ENCODE results near the gene SUSD2.
"Not testable (repeated sequence)": the region's sequence is repeated elsewhere in the genome, so short reads cannot be mapped to it uniquely, and the experiment has no call there.

The SUSD2 gene

DNA sequence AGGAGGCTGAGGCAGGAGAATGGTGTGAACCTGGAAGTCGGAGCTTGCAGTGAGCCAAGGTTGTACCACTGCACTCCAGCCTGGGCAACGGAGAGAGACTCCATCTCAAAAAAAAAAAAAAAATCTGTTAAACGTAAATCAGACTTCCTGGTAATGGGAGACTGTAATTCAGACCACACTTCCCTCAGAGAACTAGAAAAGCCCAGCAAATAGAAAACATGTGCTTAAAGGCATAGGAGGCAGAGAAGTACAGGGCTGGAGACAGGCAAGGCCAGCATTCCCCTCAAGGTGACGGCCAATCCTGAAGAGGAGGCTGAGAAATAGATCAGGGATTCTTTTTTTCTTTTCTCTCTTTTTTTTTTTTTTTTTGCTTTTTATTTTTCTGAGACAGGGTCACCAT lies 55.4 kb downstream of the SUSD2 start:
- H3K4me3 ChIP-seq (replicated peaks in 1 of 2; ENCODE audit: low read depth in 2 of 2, low read length in 2 of 2), result no peak overlapping the region
- TF ChIP-seq, protein P1, sequence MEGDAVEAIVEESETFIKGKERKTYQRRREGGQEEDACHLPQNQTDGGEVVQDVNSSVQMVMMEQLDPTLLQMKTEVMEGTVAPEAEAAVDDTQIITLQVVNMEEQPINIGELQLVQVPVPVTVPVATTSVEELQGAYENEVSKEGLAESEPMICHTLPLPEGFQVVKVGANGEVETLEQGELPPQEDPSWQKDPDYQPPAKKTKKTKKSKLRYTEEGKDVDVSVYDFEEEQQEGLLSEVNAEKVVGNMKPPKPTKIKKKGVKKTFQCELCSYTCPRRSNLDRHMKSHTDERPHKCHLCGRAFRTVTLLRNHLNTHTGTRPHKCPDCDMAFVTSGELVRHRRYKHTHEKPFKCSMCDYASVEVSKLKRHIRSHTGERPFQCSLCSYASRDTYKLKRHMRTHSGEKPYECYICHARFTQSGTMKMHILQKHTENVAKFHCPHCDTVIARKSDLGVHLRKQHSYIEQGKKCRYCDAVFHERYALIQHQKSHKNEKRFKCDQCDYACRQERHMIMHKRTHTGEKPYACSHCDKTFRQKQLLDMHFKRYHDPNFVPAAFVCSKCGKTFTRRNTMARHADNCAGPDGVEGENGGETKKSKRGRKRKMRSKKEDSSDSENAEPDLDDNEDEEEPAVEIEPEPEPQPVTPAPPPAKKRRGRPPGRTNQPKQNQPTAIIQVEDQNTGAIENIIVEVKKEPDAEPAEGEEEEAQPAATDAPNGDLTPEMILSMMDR (IDR thresholded peaks at IDR 0.05; ENCODE audit: low read depth, low read length), result no peak
- DNase-seq (ENCODE audit: low read depth in 2 of 2), result no peak

DNA sequence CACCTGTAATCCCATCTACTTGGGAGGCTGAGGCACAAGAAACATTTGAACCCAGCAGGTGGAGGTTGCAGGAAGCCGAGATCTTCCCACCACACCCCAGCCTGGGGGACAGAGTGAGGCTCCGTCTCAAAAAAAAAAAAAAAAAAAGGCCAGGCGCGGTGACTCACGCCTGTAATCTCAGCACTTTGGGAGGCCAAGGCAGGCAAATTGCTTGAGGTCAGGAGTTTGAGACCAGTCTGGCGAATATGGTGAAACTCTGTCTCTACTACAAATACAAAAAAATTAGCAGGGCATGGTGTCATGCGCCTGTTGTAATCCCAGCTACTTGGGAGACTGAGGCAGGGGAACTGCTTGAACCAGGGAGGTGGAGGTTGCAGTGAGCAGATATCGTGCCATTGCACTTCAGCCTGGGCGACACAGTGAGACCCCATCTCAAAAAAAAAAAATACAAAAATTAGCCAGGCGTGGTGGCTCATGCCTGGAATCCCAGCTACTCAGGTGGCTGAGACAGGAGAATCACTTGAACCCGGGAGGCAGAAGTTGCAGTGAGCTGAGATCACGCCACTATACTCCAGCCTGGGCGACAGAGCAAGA lies 56.9 kb downstream of the SUSD2 start:
- peak; percentile 45 to 72 for DNase-seq (ENCODE audit: low read depth in 2 of 2)
- H3K4me3 ChIP-seq (replicated peaks in 1 of 2; ENCODE audit: low read depth in 2 of 2, low read length in 2 of 2), result not testable (repeated sequence)
